ENCODE results near the gene IL12A. TPM values are rescaled to one million over a fixed set of nuclear protein-coding genes. Genes with fewer than 3 reads are reported as not detected.

Gene IL12A
- total RNA-seq: 1.9 and 7.4 TPM in 2 replicates

GRCh38 chr3:159988617-159989271 lies at the start of gene IL12A:
IL12A (plus strand) TSS chr3:159988835.

Other genes starting within 250 kb of the IL12A start
- gene SCHIP1, start 149.0 kb upstream of the IL12A start, total RNA-seq: 0.66 and 2.2 TPM in 2 replicates
- gene C3orf80, start 236.6 kb downstream of the IL12A start, total RNA-seq: 0.15 and 0.17 TPM in 2 replicates